Activated CD4-positive, alpha-beta T cell treated with anti-CD3 and anti-CD28 coated beads, Interleukin-2, amount 50 U/mL, for 48 hours (primary cell): ENCODE measurements around the gene OR6A2.
A peak's percentile ranks its signal among the peaks of the same experiment; 100 is the strongest.
"Not testable (repeated sequence)": the region's sequence is repeated elsewhere in the genome, so short reads cannot be mapped to it uniquely, and the experiment has no call there.

Experiments
- DNase-seq, 2 experiments: peaks; one replicate each; pipeline ENCODE4 v3.0.0-alpha.2; 2020

The OR6A2 gene

GRCh38 chr11:6799402-6799801 is at the start of gene OR6A2:
Gene OR6A2 (minus strand): TSS chr11:6799689. CDS start chr11:6795708, 3,981 bp downstream.
- DNase-seq = no peak

- DNase-seq = no peak
Observed at GRCh38 chr11:6845383-6845782, 45.9 kb upstream of the OR6A2 start, which contains the start of gene OR10A5. Gene OR10A5 (plus strand): TSS chr11:6845683. CDS start chr11:6845683, 0 bp downstream.

DNA sequence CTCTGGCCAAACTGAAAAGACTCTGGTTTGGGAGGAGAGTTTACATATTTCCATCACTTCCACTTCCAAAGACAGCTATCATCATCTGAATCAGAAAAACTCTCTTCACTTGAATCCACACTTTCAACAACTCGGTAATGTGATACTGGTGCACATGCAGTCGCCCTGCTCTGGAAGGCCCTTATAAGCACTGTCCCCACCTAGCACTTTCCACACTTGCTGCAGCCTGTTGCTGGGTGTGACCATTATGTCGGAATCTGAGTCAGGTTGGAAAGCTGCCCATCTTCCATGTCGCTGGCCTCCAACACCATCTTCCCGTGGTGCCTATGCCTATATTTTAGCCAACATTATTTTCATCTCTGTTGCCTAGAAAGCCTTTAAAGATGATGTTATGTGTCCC is 44.9 kb upstream of the OR6A2 start:
- DNase-seq = no peak

DNA sequence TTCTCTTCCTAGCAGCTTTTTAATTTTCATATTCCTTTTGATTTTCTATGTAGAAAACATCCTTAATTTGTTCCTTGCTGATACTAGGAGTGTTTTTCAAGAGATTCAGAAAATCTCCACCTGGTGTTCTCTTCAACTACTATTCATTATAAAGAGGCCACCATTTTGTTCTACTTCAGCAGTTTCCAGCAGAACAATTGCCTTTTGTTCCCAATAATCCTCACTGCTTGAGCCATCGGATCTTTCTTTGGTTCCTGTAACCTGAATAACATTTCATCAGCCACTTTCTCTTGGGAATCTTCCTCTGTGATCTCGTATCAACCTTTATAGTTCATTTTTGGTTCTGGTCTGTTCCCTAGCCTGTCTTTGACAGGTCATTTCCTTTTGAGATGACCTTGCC is 44.2 kb upstream of the OR6A2 start:
- DNase-seq = no peak

- no peak for DNase-seq
Observed at GRCh38 chr11:6841694-6842093, 42.2 kb upstream of the OR6A2 start.

DNA sequence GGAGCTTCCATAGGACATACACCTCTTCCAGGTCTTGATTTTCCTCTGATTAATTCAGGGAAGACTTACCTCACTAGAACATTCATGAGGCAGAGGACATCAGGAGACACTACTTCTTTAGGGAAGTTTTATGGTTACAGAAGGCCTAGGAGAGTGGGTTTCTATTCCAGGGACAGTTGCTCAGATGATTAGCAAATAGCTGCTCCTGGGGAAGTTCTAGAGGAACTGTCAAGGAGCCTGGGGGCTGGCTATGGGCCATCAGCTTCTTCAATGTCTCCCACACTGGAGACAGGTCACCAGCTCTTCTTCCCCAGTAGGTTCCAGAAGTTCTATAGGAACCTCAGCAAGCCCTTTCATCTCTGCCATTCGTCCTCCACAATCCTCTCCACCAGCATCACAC is 34.5 kb upstream of the OR6A2 start:
- no peak for DNase-seq

GRCh38 chr11:6833356-6833755 is 33.9 kb upstream of the OR6A2 start:
- no peak for DNase-seq

GRCh38 chr11:6828103-6828502 is 28.6 kb upstream of the OR6A2 start:
- no peak for DNase-seq

DNA sequence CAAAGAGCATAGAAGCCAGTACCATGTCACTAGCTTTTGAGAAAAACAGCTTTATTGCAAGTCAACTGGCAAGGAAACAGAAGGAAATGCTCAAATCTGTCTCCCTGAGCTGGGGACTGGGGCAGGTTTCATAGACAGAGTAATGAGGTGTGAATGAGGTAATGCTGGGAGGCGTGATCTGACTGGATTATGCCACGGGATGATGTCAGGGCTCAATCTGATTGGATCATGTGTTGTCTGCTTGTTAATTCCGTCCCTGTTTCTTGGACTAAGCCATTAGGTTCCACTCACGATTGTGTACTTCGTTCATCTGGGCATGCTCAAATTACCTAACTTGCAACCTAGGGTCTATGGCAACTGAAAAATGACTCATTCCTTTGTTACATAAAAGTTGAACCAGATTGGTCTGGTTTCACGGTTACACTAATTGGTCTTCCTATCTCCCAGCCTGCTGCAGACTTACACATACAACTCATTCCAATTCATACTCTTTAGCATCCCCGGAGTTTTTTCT is 25.8 kb upstream of the OR6A2 start:
- DNase-seq = no peak

DNA sequence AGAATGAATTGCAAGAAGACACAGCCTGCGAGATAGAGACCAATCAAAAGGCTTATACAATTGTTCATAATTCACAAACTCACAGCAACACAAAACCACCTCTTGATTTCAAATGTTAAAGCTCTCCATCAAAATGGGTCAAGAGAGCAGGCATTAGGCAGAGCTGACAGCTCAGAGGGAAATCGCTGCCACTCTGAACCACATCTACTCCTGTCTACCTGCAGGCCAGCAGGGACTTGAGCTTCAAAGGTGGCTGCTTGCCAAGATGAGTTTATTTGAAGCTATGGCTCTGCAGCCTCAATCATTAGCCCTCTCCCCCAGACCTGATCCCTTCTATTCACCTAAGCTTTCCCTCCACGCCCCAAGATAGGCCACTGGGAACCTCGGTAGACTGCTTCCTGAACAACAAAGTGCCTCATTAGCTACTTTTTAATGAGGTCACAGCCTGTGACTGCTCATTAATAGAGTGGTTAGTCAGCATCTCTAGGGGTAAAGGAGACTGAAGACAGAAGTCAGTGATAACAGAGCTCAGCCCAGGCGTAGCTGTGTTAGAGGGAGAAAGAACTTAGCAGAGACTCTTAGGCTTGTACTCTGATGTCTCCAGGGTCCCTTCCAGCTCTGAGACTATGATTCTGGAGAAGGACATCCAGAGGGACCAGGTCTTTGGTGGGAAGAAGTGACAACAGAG is 24.8 kb upstream of the OR6A2 start:
- no peak for DNase-seq

- DNase-seq = no peak
Observed at GRCh38 chr11:6818967-6819366, 19.5 kb upstream of the OR6A2 start.

DNA sequence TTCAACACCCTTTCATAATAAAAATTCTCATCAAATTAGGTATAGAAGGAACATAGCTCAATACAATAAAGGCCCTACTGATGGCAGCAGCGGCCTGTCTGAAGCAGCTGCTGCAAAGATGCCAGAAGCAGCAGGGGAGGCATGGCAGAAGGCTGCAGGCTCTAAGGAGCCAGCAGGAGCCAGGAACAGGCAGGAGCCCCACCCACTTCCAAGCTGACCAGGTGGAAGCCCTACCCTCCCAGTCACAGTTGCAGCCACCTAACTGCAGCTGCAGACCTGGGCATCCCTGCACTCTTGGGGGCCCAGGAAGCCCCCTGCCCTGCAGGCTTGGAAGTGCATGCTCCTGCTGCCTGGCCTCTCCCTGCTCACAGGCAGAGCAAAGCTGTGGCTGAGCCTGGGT is 18.2 kb upstream of the OR6A2 start:
- DNase-seq = no peak

GRCh38 chr11:6813656-6814055 is 14.2 kb upstream of the OR6A2 start:
- DNase-seq = no peak

DNA sequence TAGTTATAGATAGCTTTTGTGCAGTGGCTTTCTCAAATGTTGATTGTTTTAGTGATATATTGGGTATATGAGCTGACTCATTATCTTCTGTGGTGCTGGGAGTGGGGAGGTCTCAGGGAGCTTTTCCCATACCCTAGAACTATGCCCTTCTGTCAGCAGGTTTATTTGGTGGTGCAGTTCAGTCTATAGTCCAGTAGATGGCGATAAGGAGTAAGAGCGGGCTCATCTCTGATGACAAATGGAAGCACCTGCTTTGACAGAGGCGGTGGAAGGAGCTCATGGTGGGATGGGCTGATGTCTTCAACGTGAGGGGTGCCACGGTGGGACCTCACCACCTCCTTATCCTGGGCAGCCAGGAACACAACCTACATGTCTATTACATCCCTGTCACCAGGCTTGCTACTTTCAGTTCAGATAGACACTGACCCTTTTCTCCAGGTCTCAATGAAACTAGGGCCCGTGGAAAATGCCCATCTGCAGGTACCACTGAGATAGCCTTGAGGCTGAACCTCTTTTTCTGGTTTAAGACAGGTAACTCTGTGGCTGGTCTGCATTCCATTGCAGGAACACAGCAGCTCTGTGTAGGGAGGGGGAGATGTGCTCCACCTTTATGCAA is 13.0 kb upstream of the OR6A2 start:
- peak; percentile 9 to 18 for DNase-seq

DNA sequence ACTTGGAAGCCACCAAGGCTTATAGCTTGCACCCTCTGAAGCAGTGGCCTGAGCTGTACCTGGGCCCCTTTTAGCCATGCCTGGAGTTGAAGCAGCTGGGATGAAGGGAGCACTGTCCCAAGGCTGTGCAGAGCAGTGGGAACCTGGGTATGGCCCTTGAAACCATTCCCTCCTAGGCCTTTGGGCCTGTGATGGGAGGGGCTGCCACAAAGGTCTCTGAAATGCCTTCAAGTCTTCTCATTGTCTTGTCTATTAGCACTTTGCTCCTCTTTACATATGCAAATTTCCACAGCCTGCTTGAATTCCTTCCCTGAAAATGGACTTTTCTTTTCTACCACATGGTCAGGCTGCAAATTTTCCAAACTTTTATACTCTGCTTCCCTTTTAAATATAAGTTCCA is 1.6 kb upstream of the OR6A2 start:
- DNase-seq = not testable (repeated sequence)

DNA sequence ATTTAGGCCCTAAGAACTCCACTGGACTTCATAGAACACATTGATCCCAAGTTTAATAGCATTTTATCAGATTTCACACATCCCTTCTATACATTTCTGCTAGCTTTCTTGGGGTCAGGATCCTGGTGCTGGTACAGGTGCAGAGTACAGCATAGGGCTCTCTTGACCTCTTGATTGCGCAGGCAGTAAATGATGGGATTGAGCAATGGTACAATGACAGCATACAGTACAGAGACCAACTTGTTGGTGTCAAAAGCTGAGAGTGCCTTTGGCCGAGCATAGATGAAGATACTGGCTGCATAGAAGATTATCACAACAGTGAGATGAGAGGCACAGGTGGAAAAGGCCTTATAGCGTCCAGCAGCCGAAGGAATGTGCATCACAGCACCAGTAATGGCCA is 4.8 kb downstream of the OR6A2 start:
- DNase-seq = no peak

DNA sequence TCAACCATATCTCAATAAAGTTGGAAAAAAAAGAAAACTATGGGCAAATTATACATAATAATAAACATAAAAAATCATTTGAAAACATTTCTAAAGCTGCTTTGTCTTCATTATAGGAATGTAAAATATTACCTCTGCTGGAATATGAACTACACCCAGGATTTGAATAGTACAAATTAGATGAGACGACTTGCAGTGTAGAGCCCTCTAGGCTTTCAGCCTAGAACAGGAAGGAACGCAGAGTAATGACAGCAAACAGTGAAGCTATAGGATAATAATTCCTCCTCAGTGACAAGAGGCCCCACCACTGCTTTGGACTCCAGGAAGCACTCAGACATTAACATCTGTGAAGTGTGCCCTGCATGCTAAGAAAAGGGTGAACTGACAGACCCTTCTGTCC is 8.9 kb downstream of the OR6A2 start:
- no peak for DNase-seq

DNA sequence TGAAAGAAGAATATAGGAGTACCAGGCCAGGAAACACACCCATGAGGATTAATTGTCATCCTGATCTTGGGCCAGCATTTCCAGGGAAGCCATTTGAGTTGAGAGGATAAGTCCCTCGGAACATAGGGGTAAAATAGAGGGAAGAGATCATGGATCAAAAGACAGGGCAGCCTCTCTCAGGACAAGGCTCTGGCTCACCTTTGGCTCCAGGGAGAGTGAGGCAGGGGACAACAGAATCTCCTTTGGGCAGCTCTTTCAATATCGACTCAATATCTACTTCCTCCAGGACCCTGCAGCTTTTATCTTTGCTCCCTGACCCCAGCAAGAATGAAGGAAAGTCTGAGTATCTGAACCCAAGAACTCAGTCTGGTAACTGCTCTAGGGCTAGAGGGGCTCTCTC is 16.8 kb downstream of the OR6A2 start, which contains the start of gene OR2AG1:
Gene OR2AG1 (plus strand): TSS at position 301 of the 400 bp plus-strand sequence. CDS start 2,018 bp downstream, outside the sequence.
- DNase-seq = no peak

GRCh38 chr11:6780829-6781228 is 18.7 kb downstream of the OR6A2 start:
- DNase-seq = no peak

DNA sequence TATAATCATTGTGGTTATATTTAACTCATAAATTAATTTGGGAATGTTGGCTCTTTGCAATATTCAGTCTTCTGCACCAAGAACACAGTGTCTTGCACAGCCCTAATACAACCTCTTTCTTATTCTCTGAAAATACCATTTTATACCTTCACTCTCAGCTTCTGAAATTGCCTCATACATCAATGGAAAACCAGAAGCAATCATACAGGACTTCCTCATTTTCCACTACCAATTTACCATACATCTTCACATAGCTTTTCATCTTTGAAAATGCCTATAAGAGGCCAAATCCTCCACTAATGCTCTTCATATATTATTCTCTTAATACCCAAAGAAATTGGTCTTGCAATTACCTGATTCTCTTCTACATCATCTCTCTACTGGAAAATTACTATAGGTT is 21.0 kb downstream of the OR6A2 start:
- no peak for DNase-seq

DNA sequence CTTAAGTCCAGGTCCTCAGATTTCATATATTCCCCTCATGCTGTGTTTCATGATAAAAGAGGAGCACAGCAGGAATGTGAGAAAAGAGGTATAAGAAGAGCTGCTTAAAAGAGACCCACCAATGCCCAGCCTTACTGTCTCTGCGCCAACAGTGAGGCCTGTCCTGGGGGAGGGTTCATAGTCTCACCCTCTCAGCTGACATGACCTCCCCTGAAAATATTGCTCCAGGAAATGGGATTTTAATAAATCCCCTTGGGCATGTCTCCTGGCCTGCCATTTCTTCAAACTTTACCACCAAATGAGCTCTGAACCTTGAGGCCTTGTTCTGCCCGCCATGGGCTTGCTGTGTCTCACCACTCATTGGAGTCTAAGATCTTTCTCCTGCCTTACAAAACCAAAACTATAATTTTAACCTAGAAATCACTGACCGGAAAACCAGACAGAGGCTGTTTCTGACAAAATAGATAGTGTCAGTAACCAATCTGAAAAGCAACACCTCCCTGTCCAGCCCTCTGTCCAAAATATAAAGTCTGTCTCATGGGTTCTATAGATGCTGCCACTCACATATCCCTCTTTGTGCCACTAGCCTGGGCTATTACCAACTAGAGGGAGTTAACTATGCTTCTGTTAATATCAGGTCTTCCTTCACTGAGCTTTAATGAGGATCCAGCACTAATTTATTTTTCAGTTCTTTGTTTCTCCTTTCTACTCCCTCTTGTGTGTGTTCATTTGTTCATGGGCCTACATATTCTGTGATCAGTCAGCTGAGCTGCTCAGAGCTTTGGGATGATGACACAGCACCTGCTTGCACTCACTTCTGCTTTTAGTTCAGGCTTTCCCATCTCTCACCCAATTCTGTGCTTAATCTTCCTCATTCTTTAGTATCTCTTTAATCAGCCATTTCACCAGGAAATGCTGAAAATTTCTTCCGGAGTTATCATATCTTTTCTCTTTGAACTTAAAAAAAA is 27.3 kb downstream of the OR6A2 start, which contains the start of gene OR2AG2:
Gene OR2AG2 (minus strand): TSS at position 51 of the 968 bp plus-strand sequence. CDS start 3,019 bp downstream, outside the sequence.
- DNase-seq = no peak

- peak; percentile 58 to 67 for DNase-seq
Observed at GRCh38 chr11:6757373-6757967, 42.0 kb downstream of the OR6A2 start.

DNA sequence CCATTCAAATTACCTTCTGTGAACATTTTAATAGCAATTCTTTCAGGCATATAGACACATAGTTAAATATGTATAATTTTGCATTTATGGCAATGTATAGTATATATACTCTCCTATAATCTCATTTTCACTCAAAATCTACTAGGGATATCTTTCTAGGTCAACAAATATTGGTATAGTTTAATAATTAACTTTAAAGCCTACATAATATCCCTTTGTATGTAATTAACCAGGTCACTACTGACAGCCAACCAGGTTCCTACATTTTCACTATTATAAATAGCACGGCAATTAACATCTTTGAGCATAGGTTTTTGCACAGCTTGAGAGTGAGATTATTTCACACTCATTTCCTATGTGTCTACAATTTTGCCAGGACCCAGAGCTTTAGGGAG is 43.5 kb downstream of the OR6A2 start:
- no peak for DNase-seq
